Central memory CD8-positive, alpha-beta T cell (primary cell): ENCODE results near the gene NPEPL1.
A peak's percentile ranks its signal among the peaks of the same experiment; 100 is the strongest.

Source experiments
- ATAC-seq: fragments of 150-1000 bp; cut with Tn5 transposase; replicated peaks from 2 replicates; pipeline ENCODE4 v1.10.0; 2022; ENCODE audit warnings: mild to moderate bottlenecking, moderate FRiP score, moderate number of reproducible peaks; ENCODE audit not compliant: poor library complexity, severe bottlenecking; ENCODE audit errors: extremely low read depth
- DNase-seq, 2 donors: peaks; one replicate each; pipeline ENCODE4 v3.0.0; 2021; ENCODE audit warnings: low spot score in 2 of 2
- H3K27ac Mint-ChIP-seq: one replicate; pipeline ENCODE4 v1.8.0; 2022; ENCODE audit warnings: low read depth, mild to moderate bottlenecking, moderate library complexity, mixed read lengths
- H3K27me3 Mint-ChIP-seq: one replicate; pipeline ENCODE4 v1.8.0; 2022; ENCODE audit warnings: mixed read lengths
- H3K36me3 Mint-ChIP-seq: one replicate; pipeline ENCODE4 v1.8.0; 2022; ENCODE audit warnings: mild to moderate bottlenecking, moderate library complexity, mixed read lengths; ENCODE audit not compliant: insufficient read depth
- H3K4me1 Mint-ChIP-seq: one replicate; pipeline ENCODE4 v1.8.0; 2022; ENCODE audit warnings: mixed read lengths
- H3K4me3 Mint-ChIP-seq: one replicate; pipeline ENCODE4 v1.8.0; 2022; ENCODE audit warnings: mild to moderate bottlenecking, moderate library complexity, mixed read lengths
- H3K9me3 Mint-ChIP-seq: one replicate; pipeline ENCODE4 v1.8.0; 2022; ENCODE audit warnings: mixed read lengths

NPEPL1 gene

DNA sequence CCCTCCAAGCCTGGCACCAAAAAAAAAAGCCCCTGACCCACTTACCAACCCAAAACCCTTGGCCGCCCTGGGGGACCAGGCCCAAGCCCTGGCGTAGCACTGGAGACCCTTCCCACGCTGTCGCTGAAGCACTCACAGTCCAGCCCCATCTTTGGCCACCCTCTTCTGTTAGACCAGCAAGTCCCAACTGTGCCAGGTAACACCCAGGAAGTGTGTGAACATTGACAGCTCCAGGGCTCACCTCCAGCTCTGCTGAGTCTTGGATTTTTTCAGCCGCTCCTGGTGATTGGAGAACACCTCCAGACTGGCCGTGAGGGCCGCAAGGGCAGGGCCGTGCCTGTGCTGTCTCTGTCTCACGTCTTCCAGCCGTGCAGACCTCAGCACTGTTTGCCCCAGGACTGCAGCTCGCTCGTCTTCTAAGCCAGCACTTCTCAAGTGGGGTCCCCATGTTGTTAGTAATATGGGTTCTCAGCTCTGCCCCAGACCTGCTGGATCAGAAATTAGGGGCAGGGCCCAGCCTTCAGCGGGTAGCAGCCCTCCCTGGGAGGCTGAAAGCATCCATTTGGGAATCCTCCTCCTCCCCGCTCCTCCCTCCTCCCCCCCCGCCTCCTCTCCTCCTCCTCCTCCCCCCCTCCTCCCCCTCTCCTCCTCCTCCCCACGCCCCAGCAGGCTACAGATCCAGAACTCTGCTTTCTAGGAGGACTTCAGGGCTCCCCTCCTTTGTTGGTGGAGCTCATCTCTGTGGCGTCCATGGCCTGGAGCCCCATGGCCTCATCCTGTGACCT lies 18.1 kb downstream of the NPEPL1 start:
- Mint-ChIP-seq H3K27ac (no peak overlapping the region), H3K4me1 (no peaks in the 10 kb centered on the region), H3K9me3 (no peaks in the 10 kb centered on the region), H3K27me3 (no peaks in the 10 kb centered on the region), H3K4me3 (no peak overlapping the region), H3K36me3 (no peaks in the 10 kb centered on the region)
- ATAC-seq (no peak), DNase-seq (peak in 1 of 2 donors; percentile 6)

DNA sequence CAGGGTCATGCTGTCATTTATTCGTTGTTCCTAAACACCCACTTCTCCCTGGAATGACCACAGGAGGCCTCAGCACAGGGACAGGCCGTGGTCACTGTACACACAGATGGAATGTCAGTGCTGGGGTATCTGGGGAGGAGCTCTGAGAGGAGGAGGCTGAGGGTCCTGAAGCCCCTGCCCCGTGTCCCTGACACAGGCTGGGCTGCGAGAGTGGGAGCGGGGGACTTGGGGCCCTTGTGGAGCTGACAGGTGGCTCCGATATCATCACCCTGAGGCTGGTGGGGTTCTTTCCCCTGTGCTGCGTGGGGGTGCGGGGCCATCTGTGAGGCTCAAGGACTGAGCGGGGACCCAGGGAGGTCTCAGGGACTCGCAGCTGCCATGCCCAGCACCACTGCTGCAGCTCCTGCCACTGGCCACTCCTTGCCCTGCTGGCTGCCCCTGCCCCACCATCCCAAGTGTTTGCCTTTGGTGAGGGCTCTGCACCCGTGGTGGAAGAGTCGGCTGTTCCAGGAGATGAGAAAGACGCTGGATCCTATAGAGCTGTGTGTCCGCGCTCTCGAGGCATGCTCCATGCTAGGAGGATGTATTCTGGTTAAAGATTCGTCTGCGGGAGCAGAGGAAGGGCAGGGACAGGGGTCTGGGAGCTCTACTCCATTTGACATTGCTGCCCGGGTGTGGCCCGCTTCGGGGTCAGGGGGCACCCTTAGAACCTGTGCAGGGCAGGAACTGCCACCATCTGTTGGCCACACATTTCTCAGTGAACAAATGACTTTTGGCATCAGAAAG lies 18.9 kb downstream of the NPEPL1 start:
- no peaks in the 10 kb centered on the region for H3K9me3 Mint-ChIP-seq

DNA sequence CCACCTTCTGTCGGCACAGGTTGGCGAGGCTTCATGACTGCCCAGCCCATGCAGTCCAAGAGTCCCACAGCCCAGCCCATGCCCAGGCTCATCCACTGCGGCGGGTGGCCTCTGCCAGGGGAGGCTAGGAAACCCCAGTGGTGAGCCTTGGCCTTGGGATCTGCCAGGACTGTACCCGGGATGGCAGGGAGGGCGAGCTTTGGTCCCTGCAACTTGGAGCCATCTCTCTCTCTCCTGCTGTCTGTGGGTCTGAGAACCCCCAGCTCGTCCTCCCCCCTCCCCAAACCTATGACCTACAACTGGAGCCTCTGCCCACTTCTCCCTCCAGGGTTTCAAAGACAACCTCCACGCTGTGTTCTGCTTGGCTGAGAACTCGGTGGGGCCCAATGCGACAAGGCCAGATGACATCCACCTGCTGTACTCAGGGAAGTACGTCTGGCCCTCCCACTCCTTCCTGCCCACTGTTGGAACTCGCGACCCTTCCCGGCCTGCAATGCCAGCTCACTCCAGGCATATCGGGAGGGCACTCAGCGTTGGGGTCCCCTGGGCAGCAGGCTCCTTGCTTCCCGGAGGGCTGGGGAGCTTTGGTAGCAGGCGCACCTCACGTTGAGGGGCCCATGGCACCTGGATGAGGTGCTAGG lies 19.7 kb downstream of the NPEPL1 start:
- Mint-ChIP-seq H3K27me3 (no peaks in the 10 kb centered on the region), H3K9me3 (no peaks in the 10 kb centered on the region), H3K27ac (no peak overlapping the region), H3K4me1 (no peaks in the 10 kb centered on the region), H3K4me3 (no peak overlapping the region), H3K36me3 (no peaks in the 10 kb centered on the region)
- DNase-seq (peak in 1 of 2 donors; percentile 11), ATAC-seq (no peak)

More for the DNA sequence above, 18.9 kb downstream of the NPEPL1 start:
- no peaks in the 10 kb centered on the region for H3K4me1 Mint-ChIP-seq
- H3K27ac Mint-ChIP-seq, result no peak overlapping the region
- ATAC-seq (no peak), DNase-seq (peak in 1 of 2 donors; percentile 5)
- H3K36me3 Mint-ChIP-seq, result no peaks in the 10 kb centered on the region
- no peaks in the 10 kb centered on the region for H3K27me3 Mint-ChIP-seq
- no peak overlapping the region for H3K4me3 Mint-ChIP-seq

DNA sequence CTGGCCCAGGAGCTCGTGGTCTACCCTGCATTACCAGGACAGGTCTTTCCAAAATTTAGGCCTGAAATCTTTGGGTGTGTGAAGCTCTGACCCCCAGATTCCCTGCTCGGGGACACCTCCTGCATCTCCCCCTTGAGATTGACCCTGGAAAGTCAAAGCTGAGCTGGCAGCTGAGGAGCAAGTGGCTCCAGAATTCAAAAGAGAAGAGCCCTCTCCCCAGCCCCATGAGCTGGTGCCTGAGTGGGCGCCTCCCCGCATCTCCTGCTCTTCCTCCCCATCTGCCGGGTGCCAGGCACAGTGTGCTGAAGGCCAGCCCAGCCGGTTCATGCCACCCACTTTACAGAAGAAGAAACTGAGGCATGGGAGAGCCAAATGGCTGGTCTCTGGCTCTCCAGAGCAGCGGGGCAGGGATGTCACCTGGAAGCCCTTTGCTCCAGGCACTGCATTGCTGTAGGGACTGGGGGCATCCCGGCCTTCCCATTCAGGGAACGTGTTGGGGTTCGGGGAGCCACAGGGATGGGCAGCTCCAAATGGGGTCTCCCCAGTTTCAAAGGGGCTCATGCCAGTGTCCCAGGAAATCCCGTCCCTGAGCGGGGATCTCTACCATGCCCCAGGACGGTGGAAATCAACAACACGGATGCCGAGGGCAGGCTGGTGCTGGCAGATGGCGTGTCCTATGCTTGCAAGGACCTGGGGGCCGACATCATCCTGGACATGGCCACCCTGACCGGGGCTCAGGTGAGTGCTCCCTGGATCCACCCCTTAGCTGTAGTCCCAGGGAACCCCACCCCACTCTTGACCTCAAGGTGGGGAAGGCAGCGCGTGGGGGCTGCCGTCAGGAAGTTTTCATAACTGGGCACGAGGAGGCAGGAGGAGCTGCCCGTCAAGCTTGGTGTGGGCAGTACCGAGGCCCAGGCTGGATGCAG lies 20.5 kb downstream of the NPEPL1 start:
- no peaks in the 10 kb centered on the region for H3K27me3 Mint-ChIP-seq
- H3K4me1 Mint-ChIP-seq, result no peaks in the 10 kb centered on the region
- DNase-seq, result peak in 1 of 2 donors; percentile 11
- H3K36me3 Mint-ChIP-seq, result no peaks in the 10 kb centered on the region
- no peak for ATAC-seq
- no peaks in the 10 kb centered on the region for H3K9me3 Mint-ChIP-seq
- no peak overlapping the region for H3K4me3 Mint-ChIP-seq
- no peak overlapping the region for H3K27ac Mint-ChIP-seq

DNA sequence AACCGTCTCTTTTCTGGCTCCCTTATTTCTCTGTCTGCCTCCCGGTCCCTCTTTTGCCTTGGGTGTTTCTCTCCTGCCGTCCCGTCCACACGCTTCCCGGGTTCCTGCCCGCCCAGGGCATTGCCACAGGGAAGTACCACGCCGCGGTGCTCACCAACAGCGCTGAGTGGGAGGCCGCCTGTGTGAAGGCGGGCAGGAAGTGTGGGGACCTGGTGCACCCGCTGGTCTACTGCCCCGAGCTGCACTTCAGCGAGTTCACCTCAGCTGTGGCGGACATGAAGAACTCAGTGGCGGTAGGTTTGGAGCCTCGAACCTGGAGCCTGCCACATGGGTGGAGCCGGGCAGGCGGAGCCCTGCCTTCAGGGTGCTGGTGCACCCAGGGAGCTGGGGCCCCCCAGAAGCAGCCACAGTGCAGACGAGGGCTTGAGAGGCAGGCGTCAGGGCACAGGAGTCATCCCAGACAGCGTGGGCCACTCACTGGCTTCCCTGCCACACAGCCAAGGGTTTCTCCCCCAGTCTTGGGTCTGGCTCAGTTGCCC lies 21.3 kb downstream of the NPEPL1 start:
- no peaks in the 10 kb centered on the region for H3K4me1 Mint-ChIP-seq
- ATAC-seq (no peak), DNase-seq (peak; percentile 7 to 8)
- no peak overlapping the region for H3K27ac Mint-ChIP-seq
- no peak overlapping the region for H3K4me3 Mint-ChIP-seq
- no peaks in the 10 kb centered on the region for H3K27me3 Mint-ChIP-seq
- H3K9me3 Mint-ChIP-seq, result no peaks in the 10 kb centered on the region
- no peaks in the 10 kb centered on the region for H3K36me3 Mint-ChIP-seq

DNA sequence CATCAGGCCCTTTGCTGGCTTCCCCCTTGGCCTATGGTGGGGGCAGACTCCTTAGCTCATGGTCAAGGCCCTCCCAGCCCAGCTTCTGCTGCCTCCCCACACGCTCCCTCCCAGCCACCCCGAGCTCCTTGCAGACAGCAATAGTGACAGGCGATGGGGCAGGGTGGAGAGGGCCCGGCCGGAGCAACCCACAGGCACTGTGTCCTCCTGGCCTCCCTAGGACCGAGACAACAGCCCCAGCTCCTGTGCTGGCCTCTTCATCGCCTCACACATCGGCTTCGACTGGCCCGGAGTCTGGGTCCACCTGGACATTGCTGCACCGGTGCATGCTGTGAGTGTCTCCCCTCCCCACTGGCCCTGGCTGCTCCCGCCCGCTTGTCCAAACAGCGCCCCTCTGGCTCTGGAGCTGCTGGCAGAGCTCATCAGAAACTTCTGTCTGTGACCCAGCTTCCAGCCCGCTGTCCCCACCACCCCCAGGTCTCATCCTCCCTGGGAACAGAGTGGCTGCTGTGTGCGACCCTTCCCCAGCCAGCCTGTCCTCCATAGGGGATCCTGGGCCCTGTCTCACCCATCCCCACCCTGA lies 21.8 kb downstream of the NPEPL1 start:
- H3K27me3 Mint-ChIP-seq, result no peaks in the 10 kb centered on the region
- H3K4me1 Mint-ChIP-seq, result no peaks in the 10 kb centered on the region
- H3K36me3 Mint-ChIP-seq, result no peaks in the 10 kb centered on the region
- H3K27ac Mint-ChIP-seq, result no peak overlapping the region
- DNase-seq, result peak; percentile 6 to 8
- H3K4me3 Mint-ChIP-seq, result no peak overlapping the region
- no peaks in the 10 kb centered on the region for H3K9me3 Mint-ChIP-seq
- no peak for ATAC-seq

DNA sequence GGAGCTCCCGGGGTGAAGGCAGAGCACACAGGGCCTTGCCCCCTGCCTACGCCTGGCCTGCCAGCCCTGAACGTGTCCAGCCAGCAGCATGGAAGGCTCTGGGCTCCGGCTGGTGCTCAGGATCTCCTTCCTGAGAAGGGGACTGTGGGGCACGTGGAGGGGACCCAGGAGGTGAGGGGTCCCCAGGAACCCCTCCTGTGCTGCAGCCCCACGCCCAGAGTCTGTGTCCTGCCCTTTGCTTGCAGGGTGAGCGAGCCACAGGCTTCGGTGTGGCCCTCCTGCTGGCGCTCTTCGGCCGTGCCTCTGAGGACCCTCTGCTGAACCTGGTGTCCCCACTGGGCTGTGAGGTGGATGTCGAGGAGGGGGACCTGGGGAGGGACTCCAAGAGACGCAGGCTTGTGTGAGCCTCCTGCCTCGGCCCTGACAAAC lies 22.3 kb downstream of the NPEPL1 start:
- ATAC-seq, result no peak
- no peak overlapping the region for H3K4me3 Mint-ChIP-seq
- no peaks in the 10 kb centered on the region for H3K4me1 Mint-ChIP-seq
- H3K27ac Mint-ChIP-seq, result no peak overlapping the region
- H3K27me3 Mint-ChIP-seq, result no peaks in the 10 kb centered on the region
- no peaks in the 10 kb centered on the region for H3K36me3 Mint-ChIP-seq
- no peaks in the 10 kb centered on the region for H3K9me3 Mint-ChIP-seq
- peak in 1 of 2 donors; percentile 5 for DNase-seq

DNA sequence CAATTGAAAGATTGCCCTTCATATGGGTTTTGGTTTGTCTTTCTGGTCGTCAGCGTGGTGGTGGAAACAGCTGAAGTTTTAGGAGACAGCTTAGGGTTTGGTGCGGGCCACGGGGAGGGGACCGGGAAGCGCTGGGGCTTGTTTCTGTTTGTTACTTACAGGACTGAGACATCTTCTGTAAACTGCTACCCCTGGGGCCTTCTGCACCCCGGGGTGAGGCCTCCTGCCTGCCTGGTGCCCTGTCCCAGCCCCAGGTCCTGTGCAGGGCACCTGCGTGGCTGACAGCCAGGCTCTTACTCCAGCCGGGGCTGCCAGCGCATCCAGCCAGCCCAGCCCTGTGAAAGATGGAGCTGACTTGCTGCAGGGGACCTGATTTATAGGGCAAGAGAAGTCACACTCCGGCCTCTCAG lies 22.8 kb downstream of the NPEPL1 start:
- Mint-ChIP-seq H3K9me3 (no peaks in the 10 kb centered on the region), H3K36me3 (no peaks in the 10 kb centered on the region), H3K4me3 (no peak overlapping the region), H3K27ac (no peak overlapping the region), H3K4me1 (no peaks in the 10 kb centered on the region), H3K27me3 (peaks cover 2% of the 10 kb centered on the region)
- DNase-seq (peak; percentile 7 to 8), ATAC-seq (no peak)

DNA sequence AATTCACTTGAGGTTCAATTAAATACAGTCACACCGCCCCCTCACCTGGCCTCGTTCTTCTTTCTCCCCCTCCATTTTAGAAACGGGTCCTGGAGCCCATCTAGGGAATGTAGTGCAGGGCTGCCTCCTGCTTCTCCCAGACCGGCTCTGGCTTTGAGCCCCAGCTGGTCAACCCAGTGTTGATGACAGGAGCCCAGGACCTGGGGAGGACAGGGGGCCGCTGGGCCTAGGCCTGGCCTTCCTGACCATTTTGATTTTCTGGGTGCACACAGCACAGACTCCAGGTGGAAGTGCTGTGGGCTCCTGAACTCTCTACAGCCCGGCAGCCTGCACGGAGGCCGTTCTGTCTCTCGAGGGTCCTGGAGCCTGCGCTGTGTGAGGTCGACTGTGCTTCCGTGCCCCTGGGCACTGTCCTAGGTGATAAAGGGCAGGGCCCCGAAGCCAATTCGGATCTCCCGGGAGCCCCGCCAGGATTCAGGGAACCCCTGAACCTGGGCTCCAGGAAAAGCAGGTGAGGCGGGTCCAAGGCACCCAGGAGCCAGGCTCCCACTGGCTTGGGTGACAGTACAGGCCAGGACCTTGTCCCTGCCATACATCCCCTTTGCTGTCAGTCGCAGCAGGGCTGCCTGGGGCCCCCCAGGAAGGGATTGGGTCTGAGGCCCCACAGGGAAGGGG lies 23.3 kb downstream of the NPEPL1 start:
- Mint-ChIP-seq H3K9me3 (no peaks in the 10 kb centered on the region), H3K4me3 (no peak overlapping the region), H3K4me1 (no peaks in the 10 kb centered on the region), H3K36me3 (no peaks in the 10 kb centered on the region), H3K27me3 (peaks cover 7% of the 10 kb centered on the region), H3K27ac (no peak overlapping the region)
- DNase-seq, result peak; percentile 6 to 7
- no peak for ATAC-seq

DNA sequence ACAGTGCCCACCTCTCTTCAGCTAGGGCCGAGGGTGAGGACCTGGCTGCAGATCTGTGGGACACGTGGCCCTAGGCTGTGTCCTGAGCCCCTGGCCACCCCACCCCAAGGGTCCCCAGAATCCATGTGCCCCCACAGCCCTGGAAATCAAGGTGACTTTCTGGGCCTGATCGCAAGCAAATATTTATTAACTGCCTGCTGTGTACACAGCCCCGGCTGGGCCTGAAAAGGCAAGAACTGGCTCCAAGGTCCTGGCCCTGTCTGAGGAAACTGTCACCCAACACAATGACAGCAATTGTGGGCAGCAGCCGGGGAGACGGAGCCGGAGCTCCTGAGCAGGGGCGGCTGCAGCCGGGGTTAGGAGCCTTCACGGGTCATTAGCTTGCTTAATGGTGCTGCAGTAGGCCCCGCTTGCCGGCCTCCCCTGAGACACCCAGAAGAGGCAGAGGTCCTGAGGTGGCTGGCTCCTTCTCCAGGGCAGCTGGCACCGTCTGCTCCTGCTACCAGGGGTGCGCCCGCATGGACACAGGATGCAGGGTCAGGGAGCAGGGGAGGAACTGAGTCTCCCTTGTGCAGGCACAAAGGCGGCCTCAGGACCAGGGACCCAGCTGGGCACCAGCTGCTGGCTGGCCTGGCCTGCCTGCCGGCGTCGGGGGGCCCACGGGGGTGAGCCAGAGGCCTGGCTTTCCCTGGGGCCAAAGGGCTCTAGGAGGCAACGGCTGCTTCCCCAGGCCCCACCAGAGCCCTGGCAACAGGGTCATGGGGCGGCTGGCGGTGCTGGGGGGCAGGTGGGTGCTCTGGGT lies 24.1 kb downstream of the NPEPL1 start:
- ATAC-seq, result no peak
- no peaks in the 10 kb centered on the region for H3K4me1 Mint-ChIP-seq
- H3K4me3 Mint-ChIP-seq, result no peak overlapping the region
- H3K36me3 Mint-ChIP-seq, result no peaks in the 10 kb centered on the region
- DNase-seq, result peak; percentile 5 to 7
- no peaks in the 10 kb centered on the region for H3K9me3 Mint-ChIP-seq
- H3K27me3 Mint-ChIP-seq, result peaks cover 14% of the 10 kb centered on the region
- H3K27ac Mint-ChIP-seq, result no peak overlapping the region
